HG03135 (cell line): ENCODE data around the gene DGCR6L.
"Not testable (repeated sequence)": the region's sequence is repeated elsewhere in the genome, so short reads cannot be mapped to it uniquely, and the experiment has no call there.

Experiments used
- ATAC-seq: cut with Tn5 transposase; IDR thresholded peaks from one replicate; pipeline ENCODE4 v1.9.1; 2021; ENCODE audit warnings: mild to moderate bottlenecking, moderate library complexity; ENCODE audit not compliant: unreplicated experiment

DGCR6L gene

DNA sequence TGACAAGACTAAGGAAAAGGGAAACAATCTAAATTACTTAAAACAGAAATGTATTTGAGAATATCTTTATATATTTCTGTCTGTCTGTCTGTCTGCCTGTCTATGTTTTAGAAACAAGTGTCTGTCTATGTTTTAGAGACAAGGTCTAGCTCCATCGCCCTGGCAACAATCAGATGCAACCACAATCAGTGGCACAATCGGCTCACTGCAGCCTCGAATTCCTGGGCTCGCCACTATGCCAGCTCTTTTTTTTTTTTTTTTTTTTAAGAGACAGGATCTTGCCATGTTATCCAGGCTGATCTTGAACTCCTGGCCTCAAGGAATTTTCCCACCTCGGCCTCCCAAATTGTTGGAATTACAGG is 8.7 kb upstream of the DGCR6L start:
- ATAC-seq, result not testable (repeated sequence)

- not testable (repeated sequence) for ATAC-seq
Measured at GRCh38 chr22:20325996-20326395, 6.1 kb upstream of the DGCR6L start.

DNA sequence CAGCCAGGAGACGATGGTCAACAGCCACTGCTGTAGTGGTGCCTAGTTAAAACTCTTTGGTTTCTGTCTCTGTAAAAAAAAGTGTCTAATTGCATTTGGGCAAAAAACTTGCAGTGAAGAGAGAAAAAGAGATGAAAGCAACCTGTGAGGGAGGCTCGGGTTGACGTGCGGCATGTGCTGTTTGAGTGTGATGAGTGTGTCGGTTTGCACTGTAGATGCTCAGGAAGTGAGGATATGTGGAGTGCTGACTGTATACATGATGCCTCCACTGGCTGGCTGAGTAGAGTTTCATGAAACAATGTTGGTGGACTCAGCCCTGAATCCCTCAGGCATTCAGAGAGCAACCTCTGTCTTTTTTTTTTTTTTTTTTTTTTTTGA is 4.3 kb upstream of the DGCR6L start:
- ATAC-seq, result no peak

GRCh38 chr22:20321552-20322211 is 1.8 kb upstream of the DGCR6L start:
- not testable (repeated sequence) for ATAC-seq

GRCh38 chr22:20320659-20321551 is 1.0 kb upstream of the DGCR6L start:
- ATAC-seq, result peak; percentile 9

- ATAC-seq, result peak; percentile 3
Measured at GRCh38 chr22:20319041-20319744, 667 bp downstream of the DGCR6L start.

DNA sequence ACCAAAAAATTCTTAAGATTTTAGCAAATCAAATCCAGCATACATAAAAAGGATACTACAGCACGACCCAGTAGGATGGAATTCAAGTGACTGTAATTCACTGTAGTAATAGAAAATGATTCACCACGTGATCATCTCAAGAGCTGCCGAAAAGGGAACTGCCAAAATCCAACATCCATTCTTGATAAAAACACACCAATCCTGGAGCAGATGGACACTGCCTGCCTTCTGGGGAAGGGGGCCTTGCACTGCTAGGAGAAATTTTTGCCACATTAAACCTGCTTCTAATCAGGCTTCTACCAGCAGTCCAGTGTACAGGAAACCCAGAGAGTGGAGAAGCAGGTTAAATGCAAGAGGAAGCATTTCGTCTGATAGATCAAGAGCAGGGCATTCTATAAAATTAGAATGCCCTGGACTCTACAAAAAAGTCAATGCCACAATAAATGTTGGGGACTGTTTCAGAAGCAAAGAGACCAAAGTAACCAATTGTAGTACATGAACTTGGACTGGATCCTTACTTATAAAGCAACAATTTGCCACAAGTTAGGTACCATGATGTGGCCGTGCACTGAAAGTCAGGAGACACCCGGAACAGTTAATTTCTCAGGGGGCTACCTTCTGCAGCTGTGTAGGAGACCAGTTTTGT is 1.7 kb downstream of the DGCR6L start:
- not testable (repeated sequence) for ATAC-seq

DNA sequence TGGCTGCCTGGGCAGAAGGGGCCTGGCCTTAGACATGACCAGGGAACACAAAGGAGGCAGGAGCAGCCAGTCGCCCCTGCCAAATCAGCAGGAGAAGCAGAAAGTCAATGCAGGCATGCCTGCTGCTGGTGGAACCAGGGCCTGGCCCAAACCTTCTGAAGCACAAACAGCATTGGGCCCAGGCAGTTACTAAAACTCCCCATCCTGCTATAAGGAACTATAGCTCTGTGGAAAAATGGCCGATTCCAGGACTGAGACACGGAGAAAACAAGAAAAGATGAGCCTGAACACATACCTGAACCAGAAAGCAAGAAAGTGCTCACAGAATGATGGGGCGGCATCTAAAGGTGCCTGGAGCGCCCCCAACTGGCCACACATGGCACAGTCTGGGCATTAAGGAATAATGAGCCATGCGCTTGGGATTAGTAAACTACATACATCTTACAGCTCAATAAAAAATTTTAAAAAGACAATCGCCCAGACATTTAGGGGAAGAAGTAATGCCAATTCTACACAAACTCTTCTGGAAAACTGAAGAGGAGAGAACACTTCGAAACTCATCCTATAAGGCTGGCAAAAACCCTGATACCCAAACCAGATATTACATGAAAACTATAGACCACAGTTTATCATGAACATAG is 2.3 kb downstream of the DGCR6L start:
- not testable (repeated sequence) for ATAC-seq

DNA sequence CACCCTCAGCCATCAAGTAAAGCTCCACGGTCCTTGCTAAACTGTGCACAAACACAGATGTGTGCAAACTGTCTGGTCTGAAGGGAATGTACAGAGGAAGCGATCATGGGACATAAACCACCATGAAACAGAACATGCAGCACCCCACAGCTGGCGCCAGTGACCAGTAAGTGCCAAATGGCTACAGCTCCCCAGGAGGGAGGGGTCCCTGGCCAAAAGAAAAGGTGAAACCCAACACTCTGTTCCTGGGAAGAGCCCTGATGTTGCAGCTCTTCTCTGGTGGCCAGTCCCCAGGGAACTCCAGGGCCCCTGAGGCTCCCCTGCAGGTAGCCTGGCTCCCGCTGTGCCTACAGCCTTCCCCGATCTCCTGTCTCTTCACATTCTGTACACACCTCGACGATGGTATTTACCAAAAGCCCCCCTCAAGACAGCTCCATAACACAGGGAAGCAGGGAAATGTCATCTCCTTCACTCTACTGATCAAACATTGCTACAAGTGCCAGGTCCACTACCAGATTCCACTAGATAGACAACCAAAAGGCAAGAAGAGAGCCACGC is 2.9 kb downstream of the DGCR6L start:
- no peak for ATAC-seq

GRCh38 chr22:20316217-20316843 is 3.5 kb downstream of the DGCR6L start:
- ATAC-seq, result no peak

GRCh38 chr22:20315337-20316216 is 4.3 kb downstream of the DGCR6L start:
- no peak for ATAC-seq

DNA sequence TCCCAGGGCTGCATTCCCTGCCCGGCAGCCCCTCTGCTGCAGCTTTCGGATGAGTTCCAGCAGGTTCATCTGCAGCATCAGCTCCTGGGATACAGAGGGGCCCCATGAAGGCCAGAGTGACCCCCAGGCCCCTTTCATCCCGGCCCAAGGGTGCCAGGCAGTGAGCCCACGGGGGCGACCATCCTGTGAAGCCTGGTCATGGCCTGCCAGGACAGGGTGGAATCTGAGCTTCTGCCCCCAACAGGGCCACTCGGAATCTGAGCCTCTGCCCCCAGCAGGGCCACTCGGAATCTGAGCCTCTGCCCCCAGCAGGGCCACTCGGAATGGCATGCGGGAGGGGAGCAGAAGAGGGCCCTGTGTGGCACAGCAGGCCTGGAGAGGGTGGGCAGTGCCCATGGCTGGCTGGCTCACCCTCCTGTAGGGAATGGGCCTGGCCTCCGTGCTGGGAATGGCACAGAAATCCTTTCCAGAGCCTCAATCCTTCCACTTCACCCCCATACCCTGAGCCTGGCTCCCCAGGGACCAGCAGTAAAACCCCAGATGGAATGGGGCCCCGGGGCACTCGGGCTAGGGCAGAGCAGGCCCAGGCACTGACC is 5.0 kb downstream of the DGCR6L start:
- ATAC-seq, result not testable (repeated sequence)

DNA sequence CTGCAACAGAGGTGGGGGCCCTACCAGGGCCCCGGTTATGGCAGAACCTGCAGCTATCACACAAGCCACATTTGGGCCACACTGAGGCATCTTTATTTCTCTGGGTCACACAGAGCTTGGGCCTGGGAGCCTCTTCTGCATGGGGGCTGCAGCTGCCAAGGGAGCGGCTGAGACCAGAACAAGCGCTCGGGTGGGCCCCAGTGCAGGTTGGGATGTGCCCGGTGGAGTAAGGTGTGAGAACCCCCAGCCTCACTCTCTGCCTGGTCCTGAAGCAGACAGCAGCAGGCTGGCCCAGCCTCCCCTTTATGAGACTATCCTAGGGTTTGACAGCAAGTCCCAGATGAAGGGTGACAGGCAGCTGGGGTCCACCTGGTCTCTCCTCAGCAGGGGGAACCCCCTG is 5.7 kb downstream of the DGCR6L start:
- ATAC-seq, result not testable (repeated sequence)

GRCh38 chr22:20313306-20314077 is 6.4 kb downstream of the DGCR6L start:
- not testable (repeated sequence) for ATAC-seq

- no peak for ATAC-seq
Measured at GRCh38 chr22:20312396-20313191, 7.3 kb downstream of the DGCR6L start.

- ATAC-seq, result not testable (repeated sequence)
Measured at GRCh38 chr22:20311249-20312062, 8.4 kb downstream of the DGCR6L start.
